Colonic mucosa (tissue), 4 donors: ENCODE data around the gene VARS2. TPM values are rescaled to one million over a fixed set of nuclear protein-coding genes. Genes with fewer than 3 reads are reported as not detected.

Experiments used
- DNase-seq: peaks from one replicate; pipeline ENCODE4 v3.0.0-alpha.2; 2020
- H3K27ac ChIP-seq: fragments of 200-600 bp; one replicate; pipeline ENCODE4 v1.8.0; 2021
- H3K27me3 ChIP-seq: fragments of 200-600 bp; one replicate; pipeline ENCODE4 v1.8.0; 2021
- H3K36me3 ChIP-seq: fragments of 200-600 bp; one replicate; pipeline ENCODE4 v1.8.0; 2021
- H3K4me1 ChIP-seq: fragments of 200-600 bp; one replicate; pipeline ENCODE4 v1.8.0; 2021; ENCODE audit warnings: mild to moderate bottlenecking
- H3K4me3 ChIP-seq: fragments of 200-600 bp; one replicate; pipeline ENCODE4 v1.8.0; 2021
- H3K9ac ChIP-seq, 2 donors: one replicate each; pipeline ENCODE4 v1.7.0; 2013; ENCODE audit warnings: control low read depth in 2 of 2, low read depth in 2 of 2, low read length in 2 of 2
- H3K9me3 ChIP-seq: fragments of 200-600 bp; one replicate; pipeline ENCODE4 v1.8.0; 2021
- intact Hi-C: fragments of 100-400 bp; cut with DNase I; formaldehyde crosslinking; loops from one replicate; pipeline ENCODE4 v1.14.1; 2022
- total RNA-seq, 2 donors: library from RNA; stranded (reverse); fragmentation: NEBNext Ultra II Directional in 1 of 2; extraction: Animal tissue kit (Norgen Biotek cat#: 25700) in 1 of 2; gene quantifications; one replicate each; pipeline ENCODE4 v1.2.1, GENCODE V29; 2021
- TF ChIP-seq, protein P1 (sequence below): fragments of 200-600 bp; IDR thresholded peaks from one replicate; pipeline ENCODE4 v1.8.0; 2022; ENCODE audit warnings: antibody characterized with exemption, mild to moderate bottlenecking
- donor health status: healthy.
- donor health status: DM: no; HTN: no; CAD: no.
- donor health status: DM: no; HTN: no; CAD: no.

Gene VARS2
- total RNA-seq, 2 donors from 2014 or later: 27.5 to 55.6 TPM

DNA sequence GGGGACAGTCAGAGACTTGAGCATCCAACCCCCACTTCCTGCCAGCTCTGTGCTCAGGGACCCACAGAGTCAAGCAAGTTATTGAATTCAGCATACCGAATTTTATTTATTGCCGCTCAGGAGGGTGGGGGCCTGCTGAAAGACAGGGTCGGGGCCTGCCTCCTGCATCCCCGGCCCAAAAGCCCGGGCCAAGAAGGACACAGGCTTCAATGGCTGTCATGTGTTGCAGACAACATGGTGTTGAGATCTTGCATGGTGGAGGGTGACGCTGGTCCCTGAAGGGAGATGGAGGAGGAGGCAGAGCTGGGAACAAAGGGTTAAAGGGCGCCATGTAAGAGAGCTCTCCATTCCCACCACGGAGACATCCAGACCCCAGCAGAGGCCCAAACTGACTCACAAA is 17.2 kb downstream of the VARS2 start:
- TF ChIP-seq, protein P1, sequence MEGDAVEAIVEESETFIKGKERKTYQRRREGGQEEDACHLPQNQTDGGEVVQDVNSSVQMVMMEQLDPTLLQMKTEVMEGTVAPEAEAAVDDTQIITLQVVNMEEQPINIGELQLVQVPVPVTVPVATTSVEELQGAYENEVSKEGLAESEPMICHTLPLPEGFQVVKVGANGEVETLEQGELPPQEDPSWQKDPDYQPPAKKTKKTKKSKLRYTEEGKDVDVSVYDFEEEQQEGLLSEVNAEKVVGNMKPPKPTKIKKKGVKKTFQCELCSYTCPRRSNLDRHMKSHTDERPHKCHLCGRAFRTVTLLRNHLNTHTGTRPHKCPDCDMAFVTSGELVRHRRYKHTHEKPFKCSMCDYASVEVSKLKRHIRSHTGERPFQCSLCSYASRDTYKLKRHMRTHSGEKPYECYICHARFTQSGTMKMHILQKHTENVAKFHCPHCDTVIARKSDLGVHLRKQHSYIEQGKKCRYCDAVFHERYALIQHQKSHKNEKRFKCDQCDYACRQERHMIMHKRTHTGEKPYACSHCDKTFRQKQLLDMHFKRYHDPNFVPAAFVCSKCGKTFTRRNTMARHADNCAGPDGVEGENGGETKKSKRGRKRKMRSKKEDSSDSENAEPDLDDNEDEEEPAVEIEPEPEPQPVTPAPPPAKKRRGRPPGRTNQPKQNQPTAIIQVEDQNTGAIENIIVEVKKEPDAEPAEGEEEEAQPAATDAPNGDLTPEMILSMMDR: no peak

DNA sequence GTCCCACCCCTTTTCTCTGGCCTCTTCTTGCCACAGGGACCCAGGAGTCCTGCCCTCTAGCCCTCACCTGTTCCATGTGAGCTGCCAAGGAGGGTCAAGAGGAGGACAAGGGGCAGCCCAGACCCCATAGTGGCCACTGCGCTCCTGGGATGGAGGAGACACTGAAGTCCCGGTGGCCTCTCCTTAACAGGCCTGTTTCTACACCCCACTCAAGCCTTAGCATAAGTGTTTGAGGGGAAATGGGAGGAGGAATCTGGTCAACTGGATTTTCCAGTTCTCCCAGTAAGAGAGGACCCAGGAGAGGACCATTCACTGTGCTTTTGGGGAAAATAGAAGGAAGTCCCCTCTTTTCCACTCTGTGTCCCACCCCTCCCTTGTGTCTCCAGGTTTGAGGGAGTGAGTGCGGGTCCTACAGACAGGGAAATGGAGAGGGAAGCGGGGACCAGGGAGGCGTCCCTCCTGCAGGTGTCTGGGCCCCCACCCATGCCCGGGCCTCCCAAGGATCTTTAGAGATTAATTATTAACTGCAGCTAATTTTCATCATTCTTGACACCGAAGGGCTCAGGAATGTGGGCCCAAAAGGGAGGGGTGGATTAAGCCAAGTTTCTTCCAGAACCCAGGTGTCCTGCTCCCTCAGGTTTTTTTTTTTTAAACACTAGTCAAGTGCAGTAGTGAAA is 18.1 kb downstream of the VARS2 start, which contains the start of gene SFTA2:
Gene SFTA2, minus strand, starts transcription at position 202 of the 677 bp plus-strand sequence. Its CDS starts 74 bp downstream, at position 128.
- Histone ChIP-seq H3K9ac (no peak within 1 kb of the TSS), H3K4me1 (no peaks in the 10 kb centered on the region), H3K27me3 (no peaks in the 10 kb centered on the region), H3K36me3 (no peaks in the 10 kb centered on the region), H3K4me3 (no peak within 1 kb of the TSS), H3K9me3 (no peaks in the 10 kb centered on the region), H3K27ac (no peak within 1 kb of the TSS)
- DNase-seq: no peak
- intact Hi-C loops: no loop called here
- TF ChIP-seq, protein P1: no peak

More for the DNA sequence above, 17.2 kb downstream of the VARS2 start:
- DNase-seq: no peak
- no peak overlapping the region for H3K4me3 ChIP-seq
- no peaks in the 10 kb centered on the region for H3K27me3 ChIP-seq
- no peak overlapping the region for H3K9ac ChIP-seq
- intact Hi-C loops: no loop called here
- no peaks in the 10 kb centered on the region for H3K4me1 ChIP-seq
- no peak overlapping the region for H3K27ac ChIP-seq
- no peaks in the 10 kb centered on the region for H3K9me3 ChIP-seq
- no peaks in the 10 kb centered on the region for H3K36me3 ChIP-seq

DNA sequence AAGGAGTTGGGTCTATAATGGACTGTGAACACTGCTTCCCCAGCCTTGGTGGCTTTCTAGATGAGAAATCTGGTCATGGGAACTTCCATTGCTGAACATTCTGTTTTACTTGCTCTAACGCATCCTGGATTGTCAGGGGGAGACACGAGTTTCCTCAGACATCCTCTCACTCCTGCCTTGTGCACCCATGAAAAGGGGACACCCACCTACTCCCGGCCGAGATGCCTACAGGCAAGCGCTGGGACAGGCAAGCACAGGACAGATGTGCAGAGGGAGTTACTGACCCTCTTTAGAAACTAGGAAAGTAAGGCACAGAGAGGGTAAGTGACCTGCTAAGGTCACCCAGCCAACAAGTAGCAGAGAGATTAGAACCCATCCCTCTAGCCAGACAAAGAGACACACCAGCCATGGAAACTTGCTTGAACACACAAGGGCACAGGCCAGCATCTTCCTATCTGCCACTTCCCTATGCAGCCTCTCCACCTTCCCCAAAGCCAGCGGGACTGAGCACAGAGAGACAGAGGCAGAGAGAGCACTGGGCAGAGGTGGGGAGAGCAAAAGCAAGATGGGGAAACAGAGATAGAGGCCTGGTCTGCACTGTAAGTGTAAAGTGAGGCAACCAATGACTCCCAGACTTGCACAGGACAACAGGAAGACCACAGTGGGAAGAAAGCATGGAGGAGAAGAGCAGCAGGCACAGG is 18.8 kb downstream of the VARS2 start:
- Histone ChIP-seq H3K9ac (no peak overlapping the region), H3K4me1 (no peaks in the 10 kb centered on the region), H3K9me3 (no peaks in the 10 kb centered on the region), H3K4me3 (no peak overlapping the region), H3K27me3 (no peaks in the 10 kb centered on the region), H3K27ac (no peak overlapping the region), H3K36me3 (no peaks in the 10 kb centered on the region)
- no peak for DNase-seq
- TF ChIP-seq, protein P1: no peak
- intact Hi-C loops: no loop called here

DNA sequence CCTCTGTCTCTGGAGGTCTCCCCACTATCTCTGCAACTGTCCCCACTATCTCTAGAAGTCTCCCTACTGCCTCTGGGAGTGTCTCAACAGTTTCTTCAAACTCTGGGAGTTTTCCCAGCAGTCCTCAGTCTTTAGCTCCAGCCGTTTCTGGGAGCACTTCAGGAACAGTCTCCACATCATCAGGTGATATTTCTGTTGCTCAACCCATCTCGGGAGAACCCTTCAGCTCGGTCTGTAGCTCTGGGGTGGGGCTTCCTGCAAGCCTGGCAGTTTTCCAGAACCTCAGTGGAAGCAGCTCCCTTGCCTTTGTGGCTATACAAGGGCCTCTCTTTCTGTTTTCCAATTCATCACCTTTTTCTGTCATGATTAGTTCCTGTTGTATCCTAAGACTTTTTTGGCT is 21.0 kb downstream of the VARS2 start:
- H3K4me3 ChIP-seq: no peak overlapping the region
- TF ChIP-seq, protein P1: no peak
- no peaks in the 10 kb centered on the region for H3K4me1 ChIP-seq
- no peaks in the 10 kb centered on the region for H3K9me3 ChIP-seq
- DNase-seq: no peak
- no peak overlapping the region for H3K9ac ChIP-seq
- H3K27ac ChIP-seq: no peak overlapping the region
- intact Hi-C loops: no loop called here
- no peaks in the 10 kb centered on the region for H3K36me3 ChIP-seq
- H3K27me3 ChIP-seq: no peaks in the 10 kb centered on the region

DNA sequence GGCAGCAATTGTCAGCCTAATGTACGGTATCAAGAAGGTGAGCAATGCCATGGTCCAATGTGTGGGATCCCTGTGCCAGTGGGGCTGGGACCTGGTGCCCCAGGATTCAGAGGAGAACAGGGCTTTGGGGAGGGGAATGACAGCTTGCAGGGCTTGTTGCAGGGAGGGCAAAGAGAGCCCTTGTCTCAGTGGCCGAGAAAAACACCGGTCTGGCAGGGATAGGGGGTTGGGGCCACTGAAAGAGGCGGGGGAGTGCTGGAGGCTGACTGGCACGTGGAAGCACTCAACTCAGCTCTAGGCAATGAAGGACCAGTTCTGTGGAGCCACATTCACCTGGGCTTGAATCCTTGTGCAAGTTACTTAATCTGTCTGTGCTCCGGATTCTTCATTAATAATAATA is 23.2 kb downstream of the VARS2 start:
- no peak overlapping the region for H3K4me3 ChIP-seq
- intact Hi-C loops: no loop called here
- H3K36me3 ChIP-seq: no peaks in the 10 kb centered on the region
- TF ChIP-seq, protein P1: no peak
- H3K9me3 ChIP-seq: no peaks in the 10 kb centered on the region
- DNase-seq: no peak
- H3K27me3 ChIP-seq: no peaks in the 10 kb centered on the region
- H3K4me1 ChIP-seq: no peaks in the 10 kb centered on the region
- no peak overlapping the region for H3K9ac ChIP-seq
- H3K27ac ChIP-seq: no peak overlapping the region
